Measurements from ENCODE around the gene RPS2.

The RPS2 gene

GRCh38 chr16:2008009-2008526 lies 43.4 kb upstream of the RPS2 start:
- peaks cover 29% of the 10 kb centered on the region for H3K4me1 ChIP-seq
- H3K27me3 ChIP-seq, result no peaks in the 10 kb centered on the region
- no peak for TF ChIP-seq CTCF (IDR thresholded peaks at IDR 0.05; ENCODE audit: low read depth, low read length)
- H3K9me3 ChIP-seq, result no peaks in the 10 kb centered on the region
- DNase-seq, result no peak
- H3K4me3 ChIP-seq (ENCODE audit: low read depth, low read length), result peak overlapping the region; percentile 91
- H3K36me3 ChIP-seq, result peaks cover 24% of the 10 kb centered on the region

GRCh38 chr16:2007081-2007836 lies 42.6 kb upstream of the RPS2 start:
- H3K36me3 ChIP-seq, result peaks cover 32% of the 10 kb centered on the region
- TF ChIP-seq CTCF (IDR thresholded peaks at IDR 0.05; ENCODE audit: low read depth, low read length), result no peak
- no peaks in the 10 kb centered on the region for H3K9me3 ChIP-seq
- DNase-seq, result no peak
- H3K4me3 ChIP-seq (ENCODE audit: low read depth, low read length), result peak overlapping the region; percentile 91
- peaks cover 29% of the 10 kb centered on the region for H3K4me1 ChIP-seq
- no peaks in the 10 kb centered on the region for H3K27me3 ChIP-seq

DNA sequence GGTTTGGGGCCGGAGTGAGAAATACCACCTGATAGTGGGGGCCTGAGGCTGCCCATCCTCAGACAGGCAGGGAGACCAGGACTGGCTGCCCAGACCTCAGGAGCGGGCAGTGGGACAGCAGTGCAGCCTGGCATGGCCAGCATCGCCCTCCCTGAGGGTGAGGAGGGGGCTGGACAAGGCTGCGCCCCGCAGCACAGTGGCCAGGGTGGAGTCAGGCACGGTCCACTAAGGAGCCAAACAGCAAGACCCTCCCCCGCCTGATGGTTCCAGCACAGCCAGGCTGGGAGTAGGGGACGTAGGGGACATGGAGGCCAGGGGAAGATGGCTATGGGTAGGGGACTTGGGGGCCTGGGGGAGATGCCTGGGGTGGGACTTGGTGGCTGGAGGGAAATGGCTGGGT lies 41.7 kb upstream of the RPS2 start:
- H3K27me3 ChIP-seq, result no peaks in the 10 kb centered on the region
- no peak for TF ChIP-seq CTCF (IDR thresholded peaks at IDR 0.05; ENCODE audit: low read depth, low read length)
- DNase-seq, result peak; percentile 13
- H3K36me3 ChIP-seq, result peaks cover 42% of the 10 kb centered on the region
- no peak overlapping the region for H3K4me3 ChIP-seq (ENCODE audit: low read depth, low read length)
- H3K4me1 ChIP-seq, result peaks cover 29% of the 10 kb centered on the region
- H3K9me3 ChIP-seq, result no peaks in the 10 kb centered on the region

DNA sequence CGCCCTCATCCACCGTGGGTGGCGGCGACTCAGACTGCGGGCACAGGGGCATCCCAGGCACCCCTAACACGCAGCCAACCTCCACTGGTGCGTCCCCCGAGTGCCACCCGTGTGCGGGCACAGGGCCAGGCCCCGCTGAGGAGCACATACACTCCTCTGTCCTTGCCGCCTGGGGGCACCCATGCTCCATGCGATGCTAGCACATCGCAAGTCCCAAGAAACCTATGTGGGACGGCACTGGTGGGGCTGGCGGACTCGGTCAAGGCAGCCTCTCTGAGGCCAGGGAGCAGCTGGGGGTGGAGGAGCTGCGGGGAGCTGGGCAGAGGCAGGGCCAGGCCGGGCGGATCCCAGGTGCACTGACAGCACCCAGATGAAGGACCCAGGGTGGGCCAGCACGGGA lies 41.0 kb upstream of the RPS2 start:
- H3K4me3 ChIP-seq (ENCODE audit: low read depth, low read length), result no peak overlapping the region; the same call in 1 of the 2 replicates
- H3K36me3 ChIP-seq, result peaks cover 49% of the 10 kb centered on the region
- peak; percentile 89 for DNase-seq
- peaks cover 29% of the 10 kb centered on the region for H3K4me1 ChIP-seq
- TF ChIP-seq CTCF (IDR thresholded peaks at IDR 0.05; ENCODE audit: low read depth, low read length), result peak; percentile 65
- no peaks in the 10 kb centered on the region for H3K27me3 ChIP-seq
- no peaks in the 10 kb centered on the region for H3K9me3 ChIP-seq

- H3K4me1 ChIP-seq, result peaks cover 29% of the 10 kb centered on the region
- H3K36me3 ChIP-seq, result peaks cover 55% of the 10 kb centered on the region
- no peaks in the 10 kb centered on the region for H3K27me3 ChIP-seq
- no peak for TF ChIP-seq CTCF (IDR thresholded peaks at IDR 0.05; ENCODE audit: low read depth, low read length)
- H3K9me3 ChIP-seq, result no peaks in the 10 kb centered on the region
- peak; percentile 48 for DNase-seq
- H3K4me3 ChIP-seq (ENCODE audit: low read depth, low read length), result no peak overlapping the region
Observed at GRCh38 chr16:2004795-2005517, 40.3 kb upstream of the RPS2 start.

Measured in BE2C (cell line).